Neural cell (in vitro differentiated cells): ENCODE measurements around the gene POLN. TPM values are rescaled to one million over a fixed set of nuclear protein-coding genes. Genes with fewer than 3 reads are reported as not detected.

ENCODE experiments used
- H2AFZ ChIP-seq: fragments of 200-600, 300-800 bp; sonication (generic), shearing (Covaris generic); 2 replicates; pipeline ENCODE4 v1.6.0; 2014; ENCODE audit warnings: low read depth, mild to moderate bottlenecking, antibody characterized with exemption, low read length, moderate library complexity
- H3F3A ChIP-seq: fragments of 200-600 bp; shearing (Covaris generic); 2 replicates; pipeline ENCODE4 v1.6.1; 2016; ENCODE audit warnings: mild to moderate bottlenecking, moderate library complexity, mixed read lengths, antibody characterized with exemption, low read length; ENCODE audit not compliant: insufficient read depth, poor library complexity, severe bottlenecking
- H3K27ac ChIP-seq: fragments of 200-600, 300-800 bp; sonication (generic), shearing (Covaris generic); 2 replicates; pipeline ENCODE4 v1.5.1; 2014; ENCODE audit warnings: mild to moderate bottlenecking, low read length, moderate library complexity
- H3K27me3 ChIP-seq: fragments of 300-800, 200-600 bp; sonication (generic), shearing (Covaris generic); 2 replicates; pipeline ENCODE4 v1.6.0; 2014; ENCODE audit warnings: mild to moderate bottlenecking, low read depth, low read length, moderate library complexity; ENCODE audit not compliant: insufficient read depth
- H3K36me3 ChIP-seq: fragments of 300-800, 200-600 bp; sonication (generic), shearing (Covaris generic); 2 replicates; pipeline ENCODE4 v1.5.1; 2014; ENCODE audit warnings: mild to moderate bottlenecking, antibody characterized with exemption, low read length, moderate library complexity; ENCODE audit not compliant: insufficient read depth
- H3K4me2 ChIP-seq: fragments of 300-800, 200-600 bp; sonication (generic), shearing (Covaris generic); 2 replicates; pipeline ENCODE4 v1.6.0; 2014; ENCODE audit warnings: mild to moderate bottlenecking, low read length
- H3K4me3 ChIP-seq: fragments of 300-800, 200-600 bp; sonication (generic), shearing (Covaris generic); 2 replicates; pipeline ENCODE4 v1.5.1; 2014; ENCODE audit warnings: mild to moderate bottlenecking, low read length, moderate library complexity
- H3K79me2 ChIP-seq: fragments of 200-600 bp; shearing (Covaris generic); replicated peaks from 2 replicates; pipeline ENCODE4 v1.6.0; 2014; ENCODE audit warnings: mild to moderate bottlenecking, low read length, moderate library complexity; ENCODE audit not compliant: insufficient read depth
- H3K9ac ChIP-seq: fragments of 300-800, 200-600 bp; sonication (generic), shearing (Covaris generic); 2 replicates; pipeline ENCODE4 v1.6.1; 2016; ENCODE audit warnings: mild to moderate bottlenecking, low read length, mixed read lengths
- H3K9me2 ChIP-seq: fragments of 200-600 bp; shearing (Covaris generic); 2 replicates; pipeline ENCODE4 v1.6.1; 2016; ENCODE audit warnings: mild to moderate bottlenecking, low read length, mixed read lengths; ENCODE audit not compliant: insufficient read depth
- H3K9me3 ChIP-seq: fragments of 200-600, 300-800 bp; sonication (generic), shearing (Covaris generic); 2 replicates; pipeline ENCODE4 v1.6.1; 2016; ENCODE audit warnings: mild to moderate bottlenecking, mixed run types, low read length, moderate library complexity, mixed read lengths
- H4K20me1 ChIP-seq: fragments of 200-600 bp; shearing (Covaris generic); 2 replicates; pipeline ENCODE4 v1.6.1; 2016; ENCODE audit warnings: mild to moderate bottlenecking, mixed run types; ENCODE audit not compliant: insufficient read depth
- EP300 ChIP-seq: fragments of 450-650 bp; conservative IDR thresholded peaks from 2 replicates; pipeline ENCODE4 v1.6.1; 2014; ENCODE audit warnings: antibody characterized with exemption, mild to moderate bottlenecking, moderate library complexity; ENCODE audit not compliant: poor library complexity, severe bottlenecking
- EZH2 ChIP-seq: fragments of 200-600, 300-800 bp; shearing (Covaris generic), sonication (generic); IDR thresholded peaks from 2 replicates; pipeline ENCODE4 v1.6.1; 2014; ENCODE audit warnings: antibody characterized with exemption, low read length, borderline replicate concordance, mild to moderate bottlenecking; ENCODE audit not compliant: insufficient read depth, poor library complexity, severe bottlenecking
- MXI1 ChIP-seq: fragments of 450-650 bp; conservative IDR thresholded peaks from 2 replicates; pipeline ENCODE4 v1.6.1; 2014; ENCODE audit warnings: antibody characterized with exemption, mild to moderate bottlenecking; ENCODE audit not compliant: poor library complexity, severe bottlenecking
- POLR2AphosphoS5 ChIP-seq: IDR thresholded peaks from 2 replicates; pipeline ENCODE4 v1.6.1; 2012
- RAD21 ChIP-seq: fragments of 450-650 bp; conservative IDR thresholded peaks from 2 replicates; pipeline ENCODE4 v1.6.1; 2014; ENCODE audit warnings: antibody characterized with exemption, mild to moderate bottlenecking, moderate library complexity
- SMC3 ChIP-seq: fragments of 450-650 bp; conservative IDR thresholded peaks from 2 replicates; pipeline ENCODE4 v1.6.1; 2014; ENCODE audit warnings: antibody characterized with exemption, mild to moderate bottlenecking, moderate library complexity; ENCODE audit not compliant: poor library complexity
- TAF1 ChIP-seq: IDR thresholded peaks from 2 replicates; pipeline ENCODE4 v1.6.1; 2012; ENCODE audit warnings: low read depth
- polyA plus RNA-seq: library from polyadenylated mRNA; depleted of rRNA; stranded (reverse); fragments of >200 nt; gene quantifications from 2 replicates; pipeline ENCODE4 v1.2.3, GENCODE V29; 2014
- TF ChIP-seq, protein P1 (sequence below): IDR thresholded peaks from 2 replicates; pipeline ENCODE4 v1.6.1; 2012; ENCODE audit warnings: borderline replicate concordance
- TF ChIP-seq, protein P2 (sequence below): fragments of 450-650 bp; IDR thresholded peaks from 2 replicates; pipeline ENCODE4 v1.5.1; 2014; ENCODE audit warnings: antibody characterized with exemption, mild to moderate bottlenecking, moderate library complexity; ENCODE audit not compliant: poor library complexity, severe bottlenecking

POLN gene
- polyA plus RNA-seq, 1 donor from 2014 or later, result 1.1 TPM

GRCh38 chr4:2177443-2178093, 64.4 kb downstream of the POLN start:
- Histone ChIP-seq H3K79me2 (no peaks in the 10 kb centered on the region), H2AFZ (no peak overlapping the region), H3K9me2 (no peaks in the 10 kb centered on the region), H3K9me3 (peaks cover 2% of the 10 kb centered on the region), H3K36me3 (no peaks in the 10 kb centered on the region), H4K20me1 (no peaks in the 10 kb centered on the region), H3K9ac (no peak overlapping the region), H3K4me3 (no peak overlapping the region), H3K27me3 (no peaks in the 10 kb centered on the region), H3K27ac (no peak overlapping the region), H3K4me2 (no peak overlapping the region), H3F3A (no peaks in the 10 kb centered on the region)
- TF ChIP-seq POLR2AphosphoS5 (no peak), EZH2 (no peak), SMC3 (no peak), MXI1 (no peak), RAD21 (no peak), TAF1 (no peak), EP300 (no peak)
- TF ChIP-seq, protein P1, sequence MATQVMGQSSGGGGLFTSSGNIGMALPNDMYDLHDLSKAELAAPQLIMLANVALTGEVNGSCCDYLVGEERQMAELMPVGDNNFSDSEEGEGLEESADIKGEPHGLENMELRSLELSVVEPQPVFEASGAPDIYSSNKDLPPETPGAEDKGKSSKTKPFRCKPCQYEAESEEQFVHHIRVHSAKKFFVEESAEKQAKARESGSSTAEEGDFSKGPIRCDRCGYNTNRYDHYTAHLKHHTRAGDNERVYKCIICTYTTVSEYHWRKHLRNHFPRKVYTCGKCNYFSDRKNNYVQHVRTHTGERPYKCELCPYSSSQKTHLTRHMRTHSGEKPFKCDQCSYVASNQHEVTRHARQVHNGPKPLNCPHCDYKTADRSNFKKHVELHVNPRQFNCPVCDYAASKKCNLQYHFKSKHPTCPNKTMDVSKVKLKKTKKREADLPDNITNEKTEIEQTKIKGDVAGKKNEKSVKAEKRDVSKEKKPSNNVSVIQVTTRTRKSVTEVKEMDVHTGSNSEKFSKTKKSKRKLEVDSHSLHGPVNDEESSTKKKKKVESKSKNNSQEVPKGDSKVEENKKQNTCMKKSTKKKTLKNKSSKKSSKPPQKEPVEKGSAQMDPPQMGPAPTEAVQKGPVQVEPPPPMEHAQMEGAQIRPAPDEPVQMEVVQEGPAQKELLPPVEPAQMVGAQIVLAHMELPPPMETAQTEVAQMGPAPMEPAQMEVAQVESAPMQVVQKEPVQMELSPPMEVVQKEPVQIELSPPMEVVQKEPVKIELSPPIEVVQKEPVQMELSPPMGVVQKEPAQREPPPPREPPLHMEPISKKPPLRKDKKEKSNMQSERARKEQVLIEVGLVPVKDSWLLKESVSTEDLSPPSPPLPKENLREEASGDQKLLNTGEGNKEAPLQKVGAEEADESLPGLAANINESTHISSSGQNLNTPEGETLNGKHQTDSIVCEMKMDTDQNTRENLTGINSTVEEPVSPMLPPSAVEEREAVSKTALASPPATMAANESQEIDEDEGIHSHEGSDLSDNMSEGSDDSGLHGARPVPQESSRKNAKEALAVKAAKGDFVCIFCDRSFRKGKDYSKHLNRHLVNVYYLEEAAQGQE, result no peak
- TF ChIP-seq, protein P2, sequence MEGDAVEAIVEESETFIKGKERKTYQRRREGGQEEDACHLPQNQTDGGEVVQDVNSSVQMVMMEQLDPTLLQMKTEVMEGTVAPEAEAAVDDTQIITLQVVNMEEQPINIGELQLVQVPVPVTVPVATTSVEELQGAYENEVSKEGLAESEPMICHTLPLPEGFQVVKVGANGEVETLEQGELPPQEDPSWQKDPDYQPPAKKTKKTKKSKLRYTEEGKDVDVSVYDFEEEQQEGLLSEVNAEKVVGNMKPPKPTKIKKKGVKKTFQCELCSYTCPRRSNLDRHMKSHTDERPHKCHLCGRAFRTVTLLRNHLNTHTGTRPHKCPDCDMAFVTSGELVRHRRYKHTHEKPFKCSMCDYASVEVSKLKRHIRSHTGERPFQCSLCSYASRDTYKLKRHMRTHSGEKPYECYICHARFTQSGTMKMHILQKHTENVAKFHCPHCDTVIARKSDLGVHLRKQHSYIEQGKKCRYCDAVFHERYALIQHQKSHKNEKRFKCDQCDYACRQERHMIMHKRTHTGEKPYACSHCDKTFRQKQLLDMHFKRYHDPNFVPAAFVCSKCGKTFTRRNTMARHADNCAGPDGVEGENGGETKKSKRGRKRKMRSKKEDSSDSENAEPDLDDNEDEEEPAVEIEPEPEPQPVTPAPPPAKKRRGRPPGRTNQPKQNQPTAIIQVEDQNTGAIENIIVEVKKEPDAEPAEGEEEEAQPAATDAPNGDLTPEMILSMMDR, result no peak

- H3K27ac ChIP-seq, result no peak overlapping the region
- H4K20me1 ChIP-seq, result no peaks in the 10 kb centered on the region
- H3K27me3 ChIP-seq, result no peaks in the 10 kb centered on the region
- no peak overlapping the region for H3K9ac ChIP-seq
- H3K9me2 ChIP-seq, result no peaks in the 10 kb centered on the region
- H2AFZ ChIP-seq, result no peak overlapping the region
- H3K9me3 ChIP-seq, result no peaks in the 10 kb centered on the region
- no peaks in the 10 kb centered on the region for H3K36me3 ChIP-seq
- H3K4me3 ChIP-seq, result no peak overlapping the region
- H3K79me2 ChIP-seq, result no peaks in the 10 kb centered on the region
- no peaks in the 10 kb centered on the region for H3F3A ChIP-seq
- no peak overlapping the region for H3K4me2 ChIP-seq
- no peak for TF ChIP-seq EP300
- no peak for TF ChIP-seq RAD21
- TF ChIP-seq MXI1, result no peak
- no peak for TF ChIP-seq POLR2AphosphoS5
- TF ChIP-seq TAF1, result no peak
- TF ChIP-seq, protein P1, result no peak
- no peak for TF ChIP-seq EZH2
- TF ChIP-seq SMC3, result no peak
- TF ChIP-seq, protein P2, result no peak
Observed at GRCh38 chr4:2175990-2176698, 65.8 kb downstream of the POLN start.
